Activated CD4-positive, alpha-beta T cell treated with anti-CD3 and anti-CD28 coated beads for 1 hour (primary cell): ENCODE data around the gene TMIE.

Experiments
- DNase-seq: peaks from one replicate; pipeline ENCODE4 v3.0.0-alpha.2; 2020

TMIE gene

GRCh38 chr3:46669191-46669999 is 31.8 kb upstream of the TMIE start:
- DNase-seq = peak; percentile 1

GRCh38 chr3:46670000-46670890 is 30.9 kb upstream of the TMIE start:
- no peak for DNase-seq

GRCh38 chr3:46670891-46671427 is 30.2 kb upstream of the TMIE start:
- DNase-seq = no peak

GRCh38 chr3:46671541-46672348 is 29.4 kb upstream of the TMIE start:
- no peak for DNase-seq

- no peak for DNase-seq
Measured at GRCh38 chr3:46672349-46672695, 28.9 kb upstream of the TMIE start.

- DNase-seq = no peak
Measured at GRCh38 chr3:46673151-46674030, 27.8 kb upstream of the TMIE start.

GRCh38 chr3:46674031-46674845 is 27.0 kb upstream of the TMIE start:
- no peak for DNase-seq

- no peak for DNase-seq
Measured at GRCh38 chr3:46675426-46675825, 25.8 kb upstream of the TMIE start.

GRCh38 chr3:46675843-46676567 is 25.2 kb upstream of the TMIE start:
- DNase-seq = no peak

- no peak for DNase-seq
Measured at GRCh38 chr3:46676601-46677410, 24.4 kb upstream of the TMIE start.

- DNase-seq = no peak
Measured at GRCh38 chr3:46677411-46677726, 23.8 kb upstream of the TMIE start.

GRCh38 chr3:46678280-46678679 is 22.9 kb upstream of the TMIE start:
- DNase-seq = no peak

- no peak for DNase-seq
Measured at GRCh38 chr3:46679681-46680080, 21.5 kb upstream of the TMIE start.

- DNase-seq = no peak
Measured at GRCh38 chr3:46680298-46680826, 20.8 kb upstream of the TMIE start.

GRCh38 chr3:46681387-46681786 is 19.8 kb upstream of the TMIE start:
- no peak for DNase-seq

- DNase-seq = no peak
Measured at GRCh38 chr3:46681856-46682540, 19.2 kb upstream of the TMIE start.

- DNase-seq = no peak
Measured at GRCh38 chr3:46682974-46683373, 18.2 kb upstream of the TMIE start.

- no peak for DNase-seq
Measured at GRCh38 chr3:46684891-46685290, 16.3 kb upstream of the TMIE start.

GRCh38 chr3:46685446-46685845 is 15.7 kb upstream of the TMIE start:
- DNase-seq = no peak
